Measurements from ENCODE around the gene SHISA6.

Gene SHISA6

GRCh38 chr17:11446316-11446715 is 205.3 kb downstream of the SHISA6 start:
- FAIRE-seq (no peak), DNase-seq (ENCODE audit: low spot score) (no peak)

GRCh38 chr17:11454096-11454495 is 213.1 kb downstream of the SHISA6 start:
- no peak for FAIRE-seq
- DNase-seq (ENCODE audit: low spot score) = no peak

- FAIRE-seq (no peak), DNase-seq (ENCODE audit: low spot score) (no peak)
Measured at GRCh38 chr17:11458279-11458678, 217.3 kb downstream of the SHISA6 start.

- no peak for FAIRE-seq
- DNase-seq (ENCODE audit: low spot score) = no peak
Measured at GRCh38 chr17:11459861-11460331, 218.9 kb downstream of the SHISA6 start.

- DNase-seq (ENCODE audit: low spot score) (no peak), FAIRE-seq (no peak)
Measured at GRCh38 chr17:11461993-11462548, 221.1 kb downstream of the SHISA6 start.

GRCh38 chr17:11467639-11468038 is 226.6 kb downstream of the SHISA6 start:
- FAIRE-seq (no peak), DNase-seq (ENCODE audit: low spot score) (no peak)

GRCh38 chr17:11485336-11486100 is 244.5 kb downstream of the SHISA6 start:
- no peak for FAIRE-seq

GRCh38 chr17:11486101-11486867 is 245.3 kb downstream of the SHISA6 start:
- DNase-seq (ENCODE audit: low spot score) (no peak), FAIRE-seq (no peak)

More at GRCh38 chr17:11485336-11486100, 244.5 kb downstream of the SHISA6 start:
- DNase-seq (ENCODE audit: low spot score) = no peak

GRCh38 chr17:11486868-11487310 is 245.9 kb downstream of the SHISA6 start:
- FAIRE-seq (no peak), DNase-seq (ENCODE audit: low spot score) (no peak)

GRCh38 chr17:11487469-11487868 is 246.5 kb downstream of the SHISA6 start:
- FAIRE-seq (no peak), DNase-seq (ENCODE audit: low spot score) (no peak)

GRCh38 chr17:11488407-11488806 is 247.4 kb downstream of the SHISA6 start:
- DNase-seq (ENCODE audit: low spot score) (no peak), FAIRE-seq (no peak)

- no peak for FAIRE-seq
- no peak for DNase-seq (ENCODE audit: low spot score)
Measured at GRCh38 chr17:11490171-11490755, 249.2 kb downstream of the SHISA6 start.

GRCh38 chr17:11492511-11492910 is 251.5 kb downstream of the SHISA6 start:
- DNase-seq (ENCODE audit: low spot score) (no peak), FAIRE-seq (no peak)

- no peak for FAIRE-seq
- DNase-seq (ENCODE audit: low spot score) = no peak
Measured at GRCh38 chr17:11493936-11494335, 252.9 kb downstream of the SHISA6 start.

GRCh38 chr17:11495613-11496012 is 254.6 kb downstream of the SHISA6 start:
- no peak for FAIRE-seq

GRCh38 chr17:11499881-11500280 is 258.9 kb downstream of the SHISA6 start:
- FAIRE-seq (no peak), DNase-seq (ENCODE audit: low spot score) (no peak)

More at GRCh38 chr17:11495613-11496012, 254.6 kb downstream of the SHISA6 start:
- DNase-seq (ENCODE audit: low spot score) = no peak

- FAIRE-seq (no peak), DNase-seq (ENCODE audit: low spot score) (no peak)
Measured at GRCh38 chr17:11503308-11504035, 262.5 kb downstream of the SHISA6 start.

GRCh38 chr17:11506635-11507034 is 265.6 kb downstream of the SHISA6 start:
- DNase-seq (ENCODE audit: low spot score) = no peak

GRCh38 chr17:11511696-11512095 is 270.7 kb downstream of the SHISA6 start:
- DNase-seq (ENCODE audit: low spot score) (no peak), FAIRE-seq (no peak)

More at GRCh38 chr17:11506635-11507034, 265.6 kb downstream of the SHISA6 start:
- no peak for FAIRE-seq

- no peak for DNase-seq (ENCODE audit: low spot score)
Measured at GRCh38 chr17:11514565-11514964, 273.6 kb downstream of the SHISA6 start.

More at GRCh38 chr17:11514565-11514964, 273.6 kb downstream of the SHISA6 start:
- FAIRE-seq = no peak
